Ammon's horn (tissue), 1 donor: ENCODE results near the gene HID1.
A peak's percentile ranks its signal among the peaks of the same experiment; 100 is the strongest.
"Not testable (repeated sequence)": the region's sequence is repeated elsewhere in the genome, so short reads cannot be mapped to it uniquely, and the experiment has no call there.

Source experiments
- DNase-seq: peaks from one replicate; pipeline ENCODE4 v3.0.0-alpha.2; 2016; ENCODE audit warnings: low spot score

HID1 gene

GRCh38 chr17:75001915-75002843 lies 29.6 kb upstream of the HID1 start:
- DNase-seq, result peak; percentile 48

DNA sequence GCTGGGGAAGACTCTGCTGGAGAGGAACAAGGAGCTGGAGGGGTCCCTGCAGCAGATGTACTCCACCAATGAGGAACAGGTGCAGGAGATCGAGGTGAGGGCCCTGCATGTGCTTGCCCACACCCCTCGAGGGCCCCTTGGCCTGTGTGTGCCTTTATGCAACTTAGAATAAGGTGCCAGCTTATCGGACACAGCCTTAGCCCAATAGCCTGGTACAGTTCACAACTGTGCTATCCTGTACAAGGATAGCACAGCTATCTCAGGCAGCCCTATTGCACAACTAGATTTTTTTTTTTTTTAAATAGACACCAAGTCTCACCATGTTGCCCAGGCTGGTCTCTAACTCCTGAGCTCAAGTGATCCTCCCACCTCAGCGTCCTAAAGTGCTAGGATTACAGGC lies 27.0 kb upstream of the HID1 start:
- DNase-seq, result no peak

DNA sequence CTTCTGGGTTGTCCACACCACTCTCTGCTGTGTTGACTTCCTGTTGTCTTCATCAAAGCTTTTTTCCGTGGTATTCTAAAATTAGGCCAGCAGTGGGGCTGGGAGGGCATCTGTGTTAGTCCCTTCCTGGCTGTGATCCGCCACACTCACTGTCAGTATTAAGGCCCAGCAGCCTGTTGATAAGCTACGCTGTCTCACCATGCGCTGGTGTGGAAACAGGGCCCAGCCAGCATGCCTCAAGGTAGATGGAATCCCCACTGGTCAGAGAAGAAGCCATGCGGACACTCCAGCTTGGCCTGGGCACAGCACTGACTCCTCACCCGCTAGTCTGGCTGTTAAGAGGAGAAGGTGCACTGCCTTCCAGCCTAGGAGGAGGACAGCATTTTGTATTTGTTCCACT lies 26.2 kb upstream of the HID1 start:
- DNase-seq, result no peak

GRCh38 chr17:74995847-74996246 lies 23.3 kb upstream of the HID1 start:
- no peak for DNase-seq

- DNase-seq, result no peak
These were observed 21.9 kb upstream of the HID1 start for GRCh38 chr17:74994440-74994839.

DNA sequence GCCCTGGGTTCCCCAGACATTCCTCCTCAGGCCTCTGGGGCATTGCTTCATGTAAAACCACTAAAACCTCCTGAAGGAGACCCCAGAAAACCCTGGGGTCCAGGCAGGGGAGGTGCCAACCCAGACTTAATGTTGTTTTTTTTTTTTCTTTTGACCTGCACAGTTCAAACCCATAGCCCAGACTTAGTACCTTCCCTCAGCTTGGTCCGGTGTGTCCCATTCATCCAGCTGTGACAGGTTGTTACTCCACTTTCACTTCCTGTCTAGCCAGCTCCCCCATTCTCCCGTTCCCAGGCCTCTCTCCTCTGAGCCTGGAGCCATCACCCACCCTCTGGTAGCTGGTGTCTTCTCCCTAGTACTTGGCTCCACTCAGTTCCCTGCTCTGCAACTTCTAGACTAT lies 19.7 kb upstream of the HID1 start:
- DNase-seq, result no peak

DNA sequence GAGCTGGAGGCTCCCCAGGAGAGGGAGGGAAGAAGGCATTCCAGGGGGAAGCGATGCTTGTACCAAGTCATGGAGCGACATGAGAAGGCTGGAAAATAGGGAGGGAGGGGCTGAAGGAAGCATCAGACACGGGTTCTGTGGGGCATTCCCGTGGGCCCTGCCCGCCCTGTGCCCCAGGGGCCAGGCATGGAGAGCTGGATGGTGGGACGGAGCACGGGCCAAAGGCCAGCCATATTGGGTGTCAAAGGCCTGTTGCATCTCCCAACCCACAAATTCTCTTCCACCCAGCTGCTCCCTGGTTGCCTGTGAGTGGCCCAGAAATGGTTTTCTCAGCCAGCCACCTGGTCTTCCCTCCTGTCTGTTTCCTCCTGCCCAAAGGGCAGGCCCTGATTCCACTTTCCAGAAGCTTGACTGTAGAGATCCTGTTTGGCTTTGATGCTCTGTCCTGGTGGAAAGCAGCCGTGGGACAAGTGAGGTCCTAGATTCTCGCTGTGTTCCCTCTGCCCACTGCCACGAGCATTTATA lies 18.1 kb upstream of the HID1 start:
- no peak for DNase-seq

DNA sequence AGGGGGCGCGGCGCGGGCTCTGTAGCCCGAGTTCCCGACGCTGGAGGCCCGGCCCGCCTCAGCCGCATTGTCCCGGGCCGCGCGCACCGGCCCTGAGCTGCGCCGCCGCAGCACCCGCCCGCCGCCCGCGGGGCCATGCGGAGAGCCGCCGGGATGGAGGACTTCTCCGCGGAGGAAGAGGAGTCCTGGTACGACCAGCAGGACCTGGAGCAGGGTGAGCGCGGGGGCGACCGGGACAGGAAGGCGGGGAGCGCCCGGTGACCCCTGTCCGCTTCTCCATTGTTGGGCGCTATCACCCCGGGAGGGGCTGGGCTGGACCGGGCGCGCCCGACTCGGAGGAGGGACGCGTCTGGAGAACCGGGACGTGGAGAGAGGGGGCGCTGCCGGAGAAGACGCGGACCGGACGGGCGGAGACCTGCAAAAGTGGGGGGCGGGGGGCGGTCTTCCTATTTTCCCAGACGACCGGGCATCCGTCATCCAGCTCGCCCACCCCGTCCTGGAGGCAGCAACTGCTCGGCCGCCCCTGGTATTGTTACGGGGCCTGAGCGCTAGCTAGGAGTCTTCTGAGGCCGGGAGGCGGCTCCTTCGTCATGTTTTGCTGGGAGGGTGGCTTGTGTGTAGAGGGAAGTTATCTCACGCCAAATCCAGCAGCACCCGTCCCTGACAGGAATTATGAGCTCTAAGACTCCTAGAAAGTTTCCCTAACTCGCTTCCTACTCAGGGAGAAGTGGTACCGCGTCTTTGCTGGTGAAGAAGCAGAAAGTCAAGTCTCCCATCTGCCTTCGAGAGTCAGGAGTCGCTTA lies 15.6 kb upstream of the HID1 start:
- peak; percentile 83 for DNase-seq

DNA sequence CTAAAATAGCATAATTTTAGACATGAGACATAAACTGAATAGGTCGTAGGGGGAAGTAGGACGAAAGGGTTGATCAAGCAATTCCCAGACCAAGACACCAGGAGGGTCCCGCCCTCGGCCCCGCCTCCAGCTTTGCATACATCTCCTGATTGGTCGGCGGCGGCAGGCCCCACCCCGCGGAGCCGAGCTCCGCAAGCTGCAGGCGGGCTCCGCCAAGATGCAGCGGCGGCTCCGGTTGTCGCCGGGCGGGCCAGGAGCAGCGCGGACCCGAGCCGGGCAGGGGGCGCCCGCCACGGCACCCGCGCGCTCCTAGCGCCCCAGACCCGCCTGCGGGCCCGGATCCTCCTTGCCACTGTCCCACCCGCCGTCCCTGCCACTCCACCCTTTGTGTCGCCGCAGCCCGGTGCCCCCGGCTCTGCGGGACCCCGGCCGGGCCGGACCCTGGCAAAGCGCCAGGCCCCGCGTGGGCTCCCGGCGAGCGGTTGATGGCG lies 14.9 kb upstream of the HID1 start, which contains the start of gene CDR2L:
TSS of gene CDR2L (plus strand) at position 215 of the 491 bp plus-strand sequence. CDS start 412 bp downstream, outside the sequence.
- DNase-seq, result peak; percentile 98

- no peak for DNase-seq
These were observed 13.6 kb upstream of the HID1 start for GRCh38 chr17:74986206-74986576.

DNA sequence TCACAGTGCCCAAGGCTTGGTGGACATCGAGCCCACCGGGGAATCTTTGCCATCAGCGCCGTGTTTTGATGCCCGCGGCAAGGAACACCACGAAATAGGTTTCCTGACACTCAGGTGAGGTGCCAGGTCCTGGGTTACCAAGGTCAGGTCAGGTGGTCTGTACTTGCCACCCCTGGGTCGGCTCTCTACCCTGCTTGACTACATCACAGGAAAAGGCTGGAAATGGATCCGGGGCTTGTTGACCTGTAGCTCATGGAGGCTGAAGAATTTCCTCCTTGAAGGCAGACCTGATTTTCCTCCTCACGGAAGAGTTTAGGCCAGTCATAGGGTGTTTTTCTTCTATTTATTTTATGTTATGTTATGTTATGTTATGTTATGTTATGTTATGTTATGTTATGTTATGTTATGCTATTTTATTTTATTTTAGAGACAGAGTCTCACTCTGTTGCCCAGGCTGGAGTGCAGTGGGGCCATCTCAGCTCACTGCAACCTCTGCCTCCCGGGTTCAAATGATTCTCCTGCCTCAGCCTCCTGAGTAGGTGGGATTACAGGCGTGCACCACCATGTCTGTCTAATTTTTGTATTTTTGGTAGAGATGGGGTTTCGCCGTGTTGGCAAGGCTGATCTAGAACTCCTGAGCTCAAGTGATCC lies 10.2 kb upstream of the HID1 start:
- DNase-seq, result not testable (repeated sequence)

DNA sequence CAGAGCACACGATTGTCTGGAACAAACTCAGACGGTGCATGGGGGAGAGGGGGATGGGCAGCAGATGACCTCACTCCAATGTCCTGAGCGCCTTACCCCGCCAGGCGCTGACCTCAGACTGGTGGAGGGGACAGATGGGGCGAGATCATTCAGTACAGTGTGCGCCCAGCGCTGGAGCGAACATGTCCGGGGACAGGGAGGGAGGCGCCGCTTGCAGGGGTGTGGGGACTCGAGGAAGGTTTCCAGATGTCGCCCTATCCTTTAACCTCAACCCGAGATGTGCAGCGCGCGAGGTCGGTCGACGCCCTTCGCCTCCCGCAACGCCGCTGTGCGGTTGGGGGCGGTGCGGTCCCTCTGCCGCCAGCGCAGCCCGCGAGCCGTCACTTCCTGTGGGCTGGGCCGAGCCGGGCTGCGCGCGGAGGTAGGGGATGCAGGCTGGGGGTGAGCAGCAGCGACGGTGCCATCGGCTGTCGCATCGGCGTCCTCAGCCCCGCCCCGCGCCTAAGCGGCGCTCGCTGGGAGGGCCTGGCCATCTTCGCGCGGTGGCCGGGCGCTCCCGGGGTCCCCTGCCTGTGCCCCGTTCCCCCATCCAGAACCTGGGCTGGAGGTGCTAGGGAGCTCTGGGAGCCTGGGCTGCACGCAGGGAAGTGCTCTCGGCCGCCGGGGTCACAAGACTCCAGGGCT lies 9.6 kb upstream of the HID1 start:
- DNase-seq, result peak; percentile 92

DNA sequence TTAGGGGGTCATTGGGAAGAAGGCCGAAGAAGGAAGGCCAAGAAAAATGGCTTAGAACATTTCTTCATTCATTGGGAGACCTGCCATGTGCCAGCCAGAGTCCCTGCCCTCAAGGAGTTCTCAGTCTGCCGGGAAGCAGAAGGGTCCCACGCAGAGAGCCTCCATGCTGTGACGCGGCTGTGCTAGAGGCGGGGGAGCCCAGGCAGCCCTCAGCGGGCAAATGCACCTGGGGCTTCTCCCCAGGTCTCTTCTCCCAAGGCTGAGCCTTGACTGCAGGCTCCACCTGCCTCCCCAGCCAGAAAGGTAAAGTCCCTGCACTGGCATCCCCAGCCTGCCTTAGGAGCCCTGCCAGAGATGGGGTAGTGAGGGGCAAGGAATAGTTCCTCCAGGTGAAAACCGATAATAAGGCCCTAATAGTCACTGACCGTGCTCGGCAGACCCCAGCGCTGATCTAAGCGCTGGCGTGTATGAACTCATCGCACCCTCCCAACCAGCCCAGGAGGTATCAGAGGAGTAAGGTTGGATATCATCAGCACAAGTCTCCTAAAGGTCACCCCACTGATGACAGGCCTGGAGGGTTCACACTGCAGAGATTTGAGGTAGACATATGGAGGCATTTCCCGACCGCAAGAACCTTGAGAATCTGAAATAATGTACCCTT lies 8.9 kb upstream of the HID1 start:
- no peak for DNase-seq

DNA sequence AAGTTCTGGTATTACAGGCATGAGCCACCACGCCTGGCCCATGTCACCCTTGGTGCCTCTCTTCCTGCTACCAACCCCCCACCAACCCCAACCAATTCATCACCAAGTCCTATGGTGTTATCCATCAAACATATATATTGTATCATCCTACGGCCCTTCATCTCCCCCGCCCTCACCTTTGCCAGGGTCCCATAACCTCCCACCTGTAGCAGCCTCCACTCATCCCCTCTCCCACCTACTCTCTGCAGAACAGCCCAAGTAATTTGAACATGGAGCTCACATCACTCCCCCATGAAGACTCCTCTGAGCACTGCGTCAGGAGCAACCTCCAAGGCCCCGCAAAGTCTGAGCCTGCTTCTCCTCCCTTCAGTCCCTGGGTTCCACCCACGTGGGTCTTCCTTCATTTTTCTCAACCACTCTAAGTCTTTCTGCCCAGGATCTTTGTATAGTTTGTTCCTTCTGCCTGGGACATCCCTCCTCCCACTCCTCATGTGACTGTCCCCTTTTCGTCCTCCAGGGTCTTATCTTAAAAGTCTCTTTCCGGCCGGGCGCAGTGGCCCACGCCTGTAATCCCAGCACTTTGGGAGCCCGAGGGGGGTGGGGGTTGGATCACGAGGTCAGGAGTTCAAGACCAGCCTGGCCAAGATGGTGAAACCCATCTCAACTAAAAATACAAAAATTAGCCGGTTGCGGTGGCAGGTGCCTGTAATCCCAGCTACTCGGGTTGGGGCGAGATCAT lies 7.0 kb upstream of the HID1 start:
- DNase-seq, result no peak

GRCh38 chr17:74978240-74978639 lies 5.7 kb upstream of the HID1 start:
- no peak for DNase-seq

DNA sequence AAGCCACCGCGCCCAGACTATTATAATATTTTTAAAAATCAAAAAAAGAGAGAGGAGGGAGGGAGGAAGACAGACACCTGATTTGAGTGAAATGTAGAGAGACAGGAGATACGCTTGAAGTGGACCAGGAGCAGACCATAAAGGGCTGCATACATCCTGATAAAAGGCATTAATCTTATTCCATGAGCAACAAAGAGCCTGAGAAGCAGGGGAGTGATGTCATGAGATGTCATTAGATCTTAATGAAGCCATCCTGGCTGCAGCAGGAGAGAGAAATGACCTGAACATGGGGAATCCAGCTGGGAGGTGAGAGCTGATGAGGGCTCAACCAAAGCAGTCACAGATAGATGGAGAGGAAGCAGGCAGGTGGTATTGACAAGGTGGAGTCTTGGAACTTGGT lies 5.2 kb upstream of the HID1 start:
- DNase-seq, result no peak

GRCh38 chr17:74975943-74976342 lies 3.4 kb upstream of the HID1 start:
- DNase-seq, result no peak

DNA sequence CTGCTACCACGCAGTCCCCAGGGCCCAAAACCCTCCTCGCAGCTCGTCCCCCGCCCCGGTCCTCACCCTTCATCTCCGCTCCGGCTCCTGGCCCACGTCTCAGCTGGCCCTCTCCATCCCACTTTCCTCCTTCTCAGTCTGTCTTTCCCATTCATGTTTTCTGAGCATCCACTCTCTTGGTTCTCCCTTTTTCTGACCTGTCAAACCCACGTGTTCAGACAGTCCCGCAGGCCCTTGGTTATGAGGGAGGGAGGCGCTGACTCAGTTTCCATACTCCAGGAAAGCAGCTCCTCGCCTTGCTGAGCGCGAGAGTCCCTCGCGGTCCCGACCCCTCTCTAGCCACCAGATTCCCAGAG lies 392 bp upstream of the HID1 start:
- DNase-seq, result no peak

GRCh38 chr17:74971842-74972106 lies 785 bp downstream of the HID1 start:
- DNase-seq, result no peak

DNA sequence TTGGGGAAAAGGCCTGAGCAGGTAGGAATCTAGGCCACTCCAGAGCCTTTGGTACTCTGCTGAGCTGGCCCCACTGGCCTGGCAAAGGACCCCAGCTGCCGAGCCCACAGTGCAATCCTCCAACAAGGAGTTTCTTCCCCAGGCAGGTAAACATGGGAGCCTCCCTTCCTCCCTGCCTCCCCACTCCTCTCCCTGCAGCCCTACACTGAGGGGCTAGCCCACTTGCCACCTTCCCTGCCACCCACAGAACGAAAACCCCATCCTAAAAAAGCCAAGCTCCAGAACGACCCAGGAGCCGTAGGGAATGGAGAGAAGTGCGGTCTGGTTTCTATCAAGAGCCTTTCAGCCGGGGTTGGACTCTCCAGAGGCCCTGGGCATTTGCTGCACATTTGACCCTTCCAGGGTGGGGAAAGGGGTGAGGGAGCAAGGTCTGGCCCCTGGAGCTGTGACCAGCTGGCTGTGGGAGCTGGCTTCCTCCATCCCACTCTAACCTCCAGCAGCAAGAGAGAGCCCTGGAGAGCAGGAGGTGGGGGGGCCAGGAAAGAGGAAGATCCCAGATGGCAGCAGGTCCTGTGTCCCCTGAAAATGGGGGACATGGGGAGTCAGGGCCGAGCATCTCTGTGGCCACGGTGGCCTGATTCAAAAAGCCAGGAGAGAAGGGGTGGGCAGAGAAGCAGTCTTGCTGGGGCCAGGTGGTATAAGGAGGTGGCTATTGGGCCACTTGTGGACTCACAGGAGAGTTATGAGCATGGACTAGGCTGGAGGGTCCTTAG lies 1.3 kb downstream of the HID1 start:
- no peak for DNase-seq
